HG03060 (cell line): Measurements from ENCODE around the gene DTX3L.

Experiments
- ATAC-seq: cut with Tn5 transposase; IDR thresholded peaks from one replicate; pipeline ENCODE4 v1.9.1; 2021; ENCODE audit warnings: low read depth, moderate number of reproducible peaks; ENCODE audit not compliant: unreplicated experiment

The DTX3L gene

GRCh38 chr3:122602011-122602710 is 38.0 kb downstream of the DTX3L start:
- no peak for ATAC-seq

- ATAC-seq = no peak
These were observed 38.9 kb downstream of the DTX3L start for GRCh38 chr3:122603056-122603455.

- ATAC-seq = no peak
These were observed 42.2 kb downstream of the DTX3L start for GRCh38 chr3:122606330-122606729.

GRCh38 chr3:122608916-122609315 is 44.8 kb downstream of the DTX3L start:
- ATAC-seq = no peak

GRCh38 chr3:122609798-122610559 is 45.8 kb downstream of the DTX3L start:
- ATAC-seq = peak; percentile 93

GRCh38 chr3:122612696-122613095 is 48.6 kb downstream of the DTX3L start:
- ATAC-seq = no peak

GRCh38 chr3:122615303-122615702 is 51.2 kb downstream of the DTX3L start:
- ATAC-seq = no peak

- no peak for ATAC-seq
These were observed 54.5 kb downstream of the DTX3L start for GRCh38 chr3:122618614-122619013.

GRCh38 chr3:122619040-122619439 is 54.9 kb downstream of the DTX3L start:
- no peak for ATAC-seq

- no peak for ATAC-seq
These were observed 56.3 kb downstream of the DTX3L start for GRCh38 chr3:122620399-122620798.

- ATAC-seq = no peak
These were observed 57.0 kb downstream of the DTX3L start for GRCh38 chr3:122621112-122621511.

GRCh38 chr3:122623031-122623829 is 59.1 kb downstream of the DTX3L start:
- ATAC-seq = no peak
